22Rv1 (cell line): ENCODE results near the gene GAS2L3.

ENCODE experiments used
- CTCF ChIP-seq: fragments of 450-650 bp; IDR thresholded peaks from 2 replicates; pipeline ENCODE4 v1.5.1; 2017; ENCODE audit warnings: mild to moderate bottlenecking
- ZFX ChIP-seq: fragments of 450-650 bp; IDR thresholded peaks from 2 replicates; pipeline ENCODE4 v1.6.1; 2017; ENCODE audit warnings: antibody characterized with exemption, borderline replicate concordance

DNA sequence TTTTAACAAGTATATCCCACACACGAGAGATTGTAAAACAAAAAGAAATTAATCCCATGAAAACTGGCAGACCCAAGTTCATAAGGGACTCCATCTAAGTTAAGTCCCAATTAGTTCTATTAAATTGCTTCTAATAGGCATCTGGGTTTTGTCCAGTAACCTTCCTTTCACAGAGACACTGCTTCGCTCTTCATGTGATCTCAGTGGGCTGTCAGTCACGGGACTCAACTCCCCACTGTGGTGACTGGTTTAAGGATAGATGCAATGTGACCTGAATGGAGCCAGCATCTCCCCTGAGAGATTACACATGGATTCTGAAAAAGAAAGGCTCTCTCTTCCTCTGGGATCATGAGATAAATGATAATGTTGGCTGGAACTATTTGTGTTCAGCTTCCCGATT is 96.4 kb downstream of the GAS2L3 start:
- no peak for TF ChIP-seq CTCF
- no peak for TF ChIP-seq ZFX
